ENCODE data around the gene GALNT17.
"Not testable (repeated sequence)": the region's sequence is repeated elsewhere in the genome, so short reads cannot be mapped to it uniquely, and the experiment has no call there.

The GALNT17 gene

GRCh38 chr7:71566376-71566775 lies 434.4 kb downstream of the GALNT17 start:
- no peak for DNase-seq (ENCODE audit: low spot score)

GRCh38 chr7:71566991-71567390 lies 435.0 kb downstream of the GALNT17 start:
- no peak for DNase-seq (ENCODE audit: low spot score)

- no peak for DNase-seq (ENCODE audit: low spot score)
Observed at GRCh38 chr7:71574153-71574860, 442.4 kb downstream of the GALNT17 start.

GRCh38 chr7:71580027-71580426 lies 448.1 kb downstream of the GALNT17 start:
- no peak for DNase-seq (ENCODE audit: low spot score)

- no peak for DNase-seq (ENCODE audit: low spot score)
Observed at GRCh38 chr7:71584256-71584655, 452.3 kb downstream of the GALNT17 start.

GRCh38 chr7:71591876-71592275 lies 459.9 kb downstream of the GALNT17 start:
- DNase-seq (ENCODE audit: low spot score) = no peak

- not testable (repeated sequence) for DNase-seq (ENCODE audit: low spot score)
Observed at GRCh38 chr7:71592388-71592787, 460.4 kb downstream of the GALNT17 start.

- no peak for DNase-seq (ENCODE audit: low spot score)
Observed at GRCh38 chr7:71594736-71595135, 462.8 kb downstream of the GALNT17 start.

- no peak for DNase-seq (ENCODE audit: low spot score)
Observed at GRCh38 chr7:71595176-71595575, 463.2 kb downstream of the GALNT17 start.

- DNase-seq (ENCODE audit: low spot score) = no peak
Observed at GRCh38 chr7:71598553-71598952, 466.6 kb downstream of the GALNT17 start.

GRCh38 chr7:71601851-71602250 lies 469.9 kb downstream of the GALNT17 start:
- DNase-seq (ENCODE audit: low spot score) = no peak

GRCh38 chr7:71604818-71605414 lies 473.0 kb downstream of the GALNT17 start:
- no peak for DNase-seq (ENCODE audit: low spot score)

- DNase-seq (ENCODE audit: low spot score) = no peak
Observed at GRCh38 chr7:71611986-71612385, 480.0 kb downstream of the GALNT17 start.

GRCh38 chr7:71612911-71613310 lies 481.0 kb downstream of the GALNT17 start:
- DNase-seq (ENCODE audit: low spot score) = peak; percentile 62

GRCh38 chr7:71613313-71613712 lies 481.4 kb downstream of the GALNT17 start:
- no peak for DNase-seq (ENCODE audit: low spot score)

GRCh38 chr7:71615017-71615416 lies 483.1 kb downstream of the GALNT17 start:
- DNase-seq (ENCODE audit: low spot score) = peak; percentile 44

- DNase-seq (ENCODE audit: low spot score) = no peak
Observed at GRCh38 chr7:71616217-71616616, 484.3 kb downstream of the GALNT17 start.

- peak; percentile 26 for DNase-seq (ENCODE audit: low spot score)
Observed at GRCh38 chr7:71618278-71618677, 486.3 kb downstream of the GALNT17 start.

- DNase-seq (ENCODE audit: low spot score) = no peak
Observed at GRCh38 chr7:71625545-71625944, 493.6 kb downstream of the GALNT17 start.

GRCh38 chr7:71626206-71626605 lies 494.3 kb downstream of the GALNT17 start:
- peak; percentile 80 for DNase-seq (ENCODE audit: low spot score)

- DNase-seq (ENCODE audit: low spot score) = no peak
Observed at GRCh38 chr7:71627651-71628050, 495.7 kb downstream of the GALNT17 start.

GRCh38 chr7:71630516-71630915 lies 498.6 kb downstream of the GALNT17 start:
- DNase-seq (ENCODE audit: low spot score) = no peak

- peak; percentile 90 for DNase-seq (ENCODE audit: low spot score)
Observed at GRCh38 chr7:71633551-71634008, 501.6 kb downstream of the GALNT17 start.

GRCh38 chr7:71635849-71636248 lies 503.9 kb downstream of the GALNT17 start:
- DNase-seq (ENCODE audit: low spot score) = not testable (repeated sequence)
